NCI-H128 (cell line): ENCODE results near the gene PDZK1.
"Not testable (repeated sequence)": the region's sequence is repeated elsewhere in the genome, so short reads cannot be mapped to it uniquely, and the experiment has no call there.

Experiments used
- DNase-seq: peaks from one replicate; lab custom pipeline; 2025; ENCODE audit not compliant: unreplicated experiment; lab: John Stamatoyannopoulos, UW

The PDZK1 gene

GRCh38 chr1:145665015-145665414, 42.2 kb downstream of the PDZK1 start:
- not testable (repeated sequence) for DNase-seq

GRCh38 chr1:145662502-145662901, 44.7 kb downstream of the PDZK1 start:
- peak; percentile 34 for DNase-seq

GRCh38 chr1:145656245-145656943, 50.8 kb downstream of the PDZK1 start:
- DNase-seq, result not testable (repeated sequence)

DNA sequence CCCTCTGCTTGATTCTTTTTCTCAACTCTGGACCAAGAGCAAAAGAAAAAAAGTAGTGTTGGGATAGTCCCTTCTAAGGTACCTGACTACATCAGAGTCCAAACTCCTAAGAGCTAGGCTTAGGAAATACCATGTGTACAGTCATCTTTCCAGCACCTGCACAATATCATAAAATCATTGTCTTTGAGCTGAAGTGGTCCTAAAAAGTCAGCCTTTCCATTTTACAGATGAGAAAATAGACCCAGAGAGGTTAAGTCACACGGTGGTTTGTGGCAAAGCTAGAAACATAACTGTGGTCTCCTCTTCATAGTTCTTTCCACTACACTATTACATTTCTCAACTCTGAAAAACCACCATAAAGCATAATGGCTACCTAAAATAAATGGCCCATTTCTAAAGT, 63.2 kb downstream of the PDZK1 start:
- DNase-seq, result not testable (repeated sequence)

DNA sequence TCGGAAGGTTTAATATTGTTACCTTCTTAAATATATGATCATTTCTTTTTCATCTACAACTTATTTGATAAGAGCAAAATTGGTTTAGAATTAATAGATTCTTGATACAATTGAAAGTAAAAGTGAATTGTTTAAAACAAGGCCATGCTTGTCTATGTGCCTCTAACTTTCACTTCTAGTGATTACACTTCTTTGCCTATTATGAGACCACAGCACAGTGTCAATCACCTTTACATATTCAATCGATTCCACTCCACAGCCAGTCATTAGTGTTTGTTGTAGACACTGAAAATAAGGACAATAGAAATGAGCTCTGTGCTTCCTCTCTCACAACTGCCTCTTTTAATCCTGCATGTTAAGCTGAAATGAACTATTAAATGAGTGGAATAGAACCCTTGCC, 65.3 kb downstream of the PDZK1 start:
- DNase-seq, result not testable (repeated sequence)

DNA sequence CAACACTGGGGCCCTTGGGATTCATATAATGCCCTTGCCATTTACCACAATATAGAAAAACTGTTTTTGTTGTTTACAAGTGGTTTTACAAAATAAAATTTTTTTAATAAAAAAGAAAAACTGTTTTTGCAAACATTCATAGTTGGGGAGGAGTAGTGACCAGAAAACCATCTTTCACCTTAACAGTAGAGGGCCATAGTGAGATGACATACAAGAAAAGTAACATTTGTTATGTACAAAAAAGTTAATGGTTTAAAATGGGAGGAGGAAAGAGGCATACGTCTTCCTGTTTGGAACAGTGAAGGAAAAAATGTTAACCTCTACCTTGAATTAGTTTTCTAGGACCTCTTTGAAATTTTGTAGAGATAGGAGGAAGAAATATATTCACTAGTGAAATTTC, 70.9 kb downstream of the PDZK1 start:
- not testable (repeated sequence) for DNase-seq

- DNase-seq, result not testable (repeated sequence)
Observed at GRCh38 chr1:145622177-145622576, 85.0 kb downstream of the PDZK1 start.
